IPS-NIHi7 (cell line): ENCODE data around the gene BTNL3.
"Not testable (repeated sequence)": the region's sequence is repeated elsewhere in the genome, so short reads cannot be mapped to it uniquely, and the experiment has no call there.

ENCODE experiments used
- DNase-seq: peaks from one replicate; pipeline ENCODE4 v3.0.0; 2012; ENCODE audit warnings: mixed read lengths; ENCODE audit errors: extremely low spot score

Gene BTNL3

DNA sequence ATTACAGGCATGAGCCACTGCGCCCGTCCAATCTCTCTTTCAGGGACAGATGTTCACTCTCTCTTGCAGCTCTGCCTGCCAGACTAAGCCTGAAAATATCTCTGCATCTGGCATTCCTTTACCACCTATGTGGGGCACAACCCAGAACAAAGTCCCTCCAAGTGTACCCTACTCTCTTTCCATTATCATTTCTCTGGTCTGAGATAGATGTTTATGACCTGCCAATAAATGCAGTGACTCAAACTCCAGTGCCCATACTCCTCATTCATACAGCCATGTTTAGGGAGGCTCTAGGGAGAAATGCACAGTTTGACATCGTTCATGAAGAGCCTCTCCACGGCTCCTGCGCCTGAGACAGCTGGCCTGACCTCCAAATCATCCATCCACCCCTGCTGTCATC is at the start of gene BTNL3:
TSS of gene BTNL3 (plus strand) at position 255 of the 400 bp plus-strand sequence. CDS start 183 bp downstream, outside the sequence.
- no peak for DNase-seq

DNA sequence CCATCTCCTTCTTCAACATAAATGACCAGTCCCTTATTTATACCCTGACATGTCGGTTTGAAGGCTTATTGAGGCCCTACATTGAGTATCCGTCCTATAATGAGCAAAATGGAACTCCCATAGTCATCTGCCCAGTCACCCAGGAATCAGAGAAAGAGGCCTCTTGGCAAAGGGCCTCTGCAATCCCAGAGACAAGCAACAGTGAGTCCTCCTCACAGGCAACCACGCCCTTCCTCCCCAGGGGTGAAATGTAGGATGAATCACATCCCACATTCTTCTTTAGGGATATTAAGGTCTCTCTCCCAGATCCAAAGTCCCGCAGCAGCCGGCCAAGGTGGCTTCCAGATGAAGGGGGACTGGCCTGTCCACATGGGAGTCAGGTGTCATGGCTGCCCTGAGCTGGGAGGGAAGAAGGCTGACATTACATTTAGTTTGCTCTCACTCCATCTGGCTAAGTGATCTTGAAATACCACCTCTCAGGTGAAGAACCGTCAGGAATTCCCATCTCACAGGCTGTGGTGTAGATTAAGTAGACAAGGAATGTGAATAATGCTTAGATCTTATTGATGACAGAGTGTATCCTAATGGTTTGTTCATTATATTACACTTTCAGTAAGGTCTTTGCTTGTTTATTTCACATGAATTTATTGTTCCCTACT is 38.2 kb upstream of the BTNL3 start:
- no peak for DNase-seq

DNA sequence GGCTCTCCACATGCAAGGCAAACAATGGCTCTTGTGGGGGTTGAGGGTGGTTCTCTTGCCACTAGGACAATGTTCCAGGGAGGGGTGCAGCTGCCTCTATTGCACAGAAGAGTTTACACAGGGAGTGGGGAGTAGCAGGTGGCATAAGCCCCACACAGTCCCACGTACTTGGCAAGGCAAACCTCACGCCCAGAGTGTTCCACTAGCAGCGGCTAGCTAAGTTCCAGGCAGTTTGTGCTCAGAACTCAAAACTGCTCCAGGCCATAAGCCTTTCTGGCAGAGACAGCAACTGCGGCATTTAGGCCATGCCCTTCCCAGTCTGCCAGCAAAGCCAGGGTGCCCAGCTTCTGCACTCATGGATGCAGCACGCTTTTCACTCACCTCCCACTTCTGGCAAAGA is 29.0 kb upstream of the BTNL3 start:
- no peak for DNase-seq

DNA sequence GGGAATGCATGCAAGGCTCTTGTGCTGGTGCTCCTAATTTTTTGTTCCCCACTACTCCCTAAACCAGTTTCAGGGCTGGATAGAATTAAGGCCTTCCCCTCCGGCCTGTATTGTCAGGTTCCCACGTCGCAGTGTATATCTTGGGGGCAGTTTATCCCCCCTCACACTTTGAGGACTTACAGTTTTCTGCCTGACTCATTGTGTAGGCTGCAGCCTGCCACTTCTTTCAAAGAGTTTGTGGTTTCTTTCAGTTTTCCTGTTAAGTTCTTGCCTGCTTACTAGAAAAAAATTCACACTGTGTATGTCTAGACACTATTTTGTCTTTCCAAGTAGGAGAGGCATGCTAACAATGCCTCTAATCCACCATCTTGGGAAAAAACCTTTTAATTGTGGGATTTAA is 28.4 kb upstream of the BTNL3 start:
- no peak for DNase-seq

GRCh38 chr5:180969406-180969805 is 19.2 kb upstream of the BTNL3 start:
- no peak for DNase-seq

- no peak for DNase-seq
Measured at GRCh38 chr5:180970336-180970735, 18.3 kb upstream of the BTNL3 start.

DNA sequence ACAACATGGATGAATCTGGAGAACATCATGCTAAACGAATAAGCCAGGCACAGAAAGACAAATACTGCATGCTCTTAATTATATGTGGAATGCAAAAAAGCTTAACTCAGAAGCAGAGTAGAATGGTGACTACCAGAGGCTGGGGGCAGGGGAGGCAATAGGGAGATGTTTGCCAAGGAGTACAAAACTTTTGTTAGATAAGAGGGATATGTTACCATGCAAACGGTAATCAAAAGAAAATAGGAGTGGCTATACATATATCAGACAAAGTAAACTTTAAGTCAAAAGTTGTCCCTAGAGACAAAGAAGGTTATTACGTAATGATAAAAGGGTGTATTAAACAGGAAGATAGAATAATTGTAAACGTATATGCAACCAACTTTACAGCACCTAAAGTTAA is 17.8 kb upstream of the BTNL3 start:
- DNase-seq = no peak

DNA sequence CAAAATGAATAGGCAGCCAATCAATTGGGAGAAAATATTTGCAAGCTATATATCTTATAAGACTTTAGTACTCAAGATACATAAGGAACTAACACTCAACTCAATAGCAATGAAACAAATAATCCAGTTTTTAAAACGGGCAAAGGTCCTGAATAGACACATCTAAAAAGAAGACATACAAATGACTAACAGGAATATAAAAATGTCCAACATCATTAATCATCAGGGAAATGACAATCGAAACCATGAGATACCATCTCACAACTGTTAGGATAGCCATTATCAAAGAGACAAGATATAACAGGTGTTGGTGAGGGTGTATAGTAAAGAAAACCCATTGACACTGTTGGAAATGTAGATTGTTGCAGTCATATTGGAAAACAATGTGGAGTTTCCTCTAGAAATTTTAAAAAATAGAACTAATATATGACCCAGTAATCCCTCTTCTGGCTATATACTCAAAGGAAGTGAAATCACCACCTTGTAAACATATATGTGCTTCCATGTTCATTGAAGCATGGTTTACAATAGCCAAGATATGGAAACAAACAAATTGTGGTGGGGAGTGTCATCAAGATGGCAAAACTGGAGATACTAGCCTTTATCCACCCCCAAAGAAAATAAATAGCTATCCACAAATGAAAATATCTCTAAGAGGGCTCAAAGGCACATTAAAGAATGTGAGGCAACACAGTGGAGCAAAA is 13.9 kb upstream of the BTNL3 start:
- no peak for DNase-seq

- DNase-seq = no peak
Measured at GRCh38 chr5:180975338-180975737, 13.3 kb upstream of the BTNL3 start.

DNA sequence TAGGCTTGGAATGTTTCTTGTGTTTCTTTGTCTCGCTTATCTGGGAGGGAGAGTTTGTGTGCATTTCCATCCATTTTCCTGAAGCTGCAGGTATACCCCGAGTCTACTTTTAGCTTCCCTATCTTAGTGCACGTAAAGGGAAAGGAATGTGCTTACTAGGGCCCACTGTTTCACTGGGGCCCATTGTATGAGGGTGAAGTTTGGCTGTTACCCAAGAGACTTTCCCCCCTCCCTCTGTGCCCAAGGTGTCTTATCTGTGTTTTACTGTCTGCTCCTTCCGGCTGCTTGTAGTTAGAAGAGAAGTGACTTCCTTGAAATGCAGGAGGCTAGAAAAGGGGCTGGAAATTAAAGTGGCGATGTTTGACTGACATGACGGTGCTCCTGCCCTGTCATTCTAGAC is 12.1 kb upstream of the BTNL3 start:
- no peak for DNase-seq

DNA sequence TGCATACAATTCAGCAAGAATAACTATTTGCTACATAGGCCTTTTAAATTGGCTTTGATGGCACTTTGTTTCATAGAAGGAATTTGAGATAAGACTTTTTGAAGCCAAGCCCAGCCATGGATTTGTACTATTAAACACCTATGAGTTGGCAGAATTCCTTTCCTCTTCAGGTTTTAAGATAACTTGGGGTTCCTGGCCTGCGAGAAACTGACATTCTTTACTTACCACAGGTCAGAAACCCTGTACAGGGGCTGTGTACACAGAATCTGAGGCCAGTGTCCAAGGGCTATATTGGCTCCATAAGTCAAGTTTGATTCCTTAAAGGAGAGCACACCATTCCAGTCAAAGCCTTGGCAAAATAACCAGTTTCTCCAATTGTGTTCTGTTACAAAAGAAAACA is 10.8 kb upstream of the BTNL3 start:
- no peak for DNase-seq

GRCh38 chr5:180982008-180982741 is 6.5 kb upstream of the BTNL3 start:
- no peak for DNase-seq

DNA sequence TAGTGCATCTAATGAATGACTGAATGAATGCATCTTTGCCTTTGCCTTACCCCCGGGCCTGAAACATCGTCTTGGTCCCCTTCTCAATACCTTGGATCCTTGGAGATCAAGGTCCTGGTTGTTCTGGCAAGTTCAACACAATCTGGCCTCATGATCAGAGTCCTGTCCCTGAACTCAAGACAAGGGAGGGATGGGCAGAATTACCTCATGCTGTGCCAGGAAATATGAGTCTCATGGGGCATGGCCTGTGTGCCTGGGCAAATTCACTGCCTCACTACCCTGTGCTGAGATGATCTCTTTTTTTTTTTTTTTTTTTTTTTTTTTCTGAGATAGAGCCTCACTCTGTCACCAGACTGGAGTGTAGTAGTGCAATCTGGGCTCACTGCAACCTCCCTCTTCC is 630 bp upstream of the BTNL3 start:
- DNase-seq = no peak

- no peak for DNase-seq
Measured at GRCh38 chr5:180990086-180990881, 1.6 kb downstream of the BTNL3 start.

- no peak for DNase-seq
Measured at GRCh38 chr5:180990882-180991242, 2.2 kb downstream of the BTNL3 start.

- no peak for DNase-seq
Measured at GRCh38 chr5:181001947-181002346, 13.3 kb downstream of the BTNL3 start.

GRCh38 chr5:181005791-181006190 is 17.1 kb downstream of the BTNL3 start:
- DNase-seq = peak; percentile 18

DNA sequence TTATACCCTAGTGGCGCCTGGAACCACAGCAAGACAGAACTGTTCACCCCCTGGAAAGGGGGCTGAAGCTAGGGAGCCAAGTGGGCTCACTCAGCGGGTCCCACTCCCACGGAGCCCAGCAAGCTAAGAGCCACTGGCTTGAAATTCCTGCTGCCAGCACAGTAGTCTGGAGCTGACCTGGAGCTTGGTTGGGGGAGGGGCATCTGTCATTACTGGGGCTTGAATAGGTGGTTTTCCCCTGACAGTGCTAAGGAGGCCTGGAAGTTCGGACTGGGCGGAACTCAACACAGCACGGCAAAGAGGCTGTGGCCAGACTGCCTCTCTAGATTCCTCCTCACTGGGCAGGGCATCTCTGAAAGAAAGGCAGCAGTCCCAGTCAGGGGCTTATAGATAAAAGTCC is 19.5 kb downstream of the BTNL3 start:
- no peak for DNase-seq

DNA sequence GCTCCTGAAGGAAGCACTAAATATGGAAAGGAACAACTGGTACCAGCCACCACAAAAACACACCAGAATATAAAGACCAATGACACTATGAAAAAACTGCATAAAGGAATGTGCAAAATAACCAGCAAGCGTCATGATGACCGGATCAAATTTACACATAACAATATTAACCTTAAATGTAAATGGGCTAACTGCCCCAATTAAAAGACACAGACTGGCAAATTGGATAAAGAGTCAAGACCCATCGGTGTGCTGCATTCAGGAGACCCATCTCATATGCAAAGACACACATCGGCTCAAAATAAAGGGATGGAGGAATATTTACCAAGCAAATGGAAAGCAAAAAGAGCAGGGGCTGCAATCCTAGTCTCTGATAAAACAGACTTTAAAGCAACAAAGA is 21.4 kb downstream of the BTNL3 start:
- not testable (repeated sequence) for DNase-seq

DNA sequence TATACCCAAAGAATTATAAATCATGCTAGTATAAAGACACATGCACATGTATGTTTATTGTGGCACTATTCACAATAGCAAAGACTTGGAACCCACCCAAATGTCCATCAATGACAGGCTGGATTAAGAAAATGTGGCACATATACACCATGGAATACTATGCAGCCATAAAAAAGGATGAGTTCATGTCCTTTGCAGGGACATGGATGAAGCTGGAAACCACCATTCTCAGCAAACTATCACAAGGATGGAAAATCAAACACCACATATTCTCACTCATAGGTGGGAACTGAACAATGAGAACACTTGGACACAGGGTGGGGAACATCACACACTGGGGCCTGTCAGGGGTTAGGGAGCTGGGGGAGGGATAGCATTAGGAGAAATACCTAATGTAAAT is 26.0 kb downstream of the BTNL3 start:
- not testable (repeated sequence) for DNase-seq

- not testable (repeated sequence) for DNase-seq
Measured at GRCh38 chr5:181017448-181017847, 28.8 kb downstream of the BTNL3 start.

GRCh38 chr5:181020688-181021087 is 32.0 kb downstream of the BTNL3 start:
- DNase-seq = no peak
